ENCODE measurements around the gene RBM28.

Gene RBM28

GRCh38 chr7:128266883-128267594 is 76.7 kb downstream of the RBM28 start:
- Histone ChIP-seq H4K5ac (ENCODE audit: low read length) (no peak overlapping the region), H3K18ac (ENCODE audit: low read length) (peak overlapping the region; percentile 40), H3K4me2 (ENCODE audit: low read length) (peak overlapping the region; percentile 0), H3K79me1 (ENCODE audit: low read length) (no peaks in the 10 kb centered on the region), H4K8ac (ENCODE audit: low read depth, low read length) (no peak overlapping the region), H3K4me3 (ENCODE audit: low read length) (no peak overlapping the region), H3K36me3 (ENCODE audit: control insufficient read depth, insufficient read depth, low read length) (no peaks in the 10 kb centered on the region), H3K4ac (ENCODE audit: low read depth, low read length) (peak overlapping the region; percentile 25), H3K23ac (ENCODE audit: low read length) (no peak overlapping the region), H2BK5ac (ENCODE audit: low read length) (peak overlapping the region; percentile 12), H3K4me1 (ENCODE audit: control insufficient read depth, low read depth, low read length) (peaks cover 4% of the 10 kb centered on the region), H2BK15ac (replicated peaks; ENCODE audit: low read depth) (no peak overlapping the region), H3K27me3 (ENCODE audit: insufficient read depth, low read length, poor library complexity) (no peaks in the 10 kb centered on the region), H3K79me2 (ENCODE audit: control insufficient read depth, insufficient read depth, low read length) (no peaks in the 10 kb centered on the region), H2AK5ac (ENCODE audit: low read length) (no peak overlapping the region), H3K9ac (ENCODE audit: low read length) (peak overlapping the region; percentile 25), H2BK120ac (ENCODE audit: low read depth, low read length) (peak overlapping the region; percentile 40), H3K27ac (ENCODE audit: low read depth, low read length) (no peak overlapping the region), H3K56ac (ENCODE audit: low read length) (peak overlapping the region; percentile 72)
- peak; percentile 91 for DNase-seq
- no CpG with 5 or more reads among the region's 16 CpGs for WGBS (ENCODE audit: extremely low coverage, insufficient coverage, low lambda C conversion rate)

- H3K4me1 ChIP-seq (ENCODE audit: control insufficient read depth, low read depth, low read length): peaks cover 4% of the 10 kb centered on the region
- H3K4ac ChIP-seq (ENCODE audit: low read depth, low read length): no peak overlapping the region
- H3K18ac ChIP-seq (ENCODE audit: low read length): peak overlapping the region; percentile 40
- peak overlapping the region; percentile 40 for H2BK120ac ChIP-seq (ENCODE audit: low read depth, low read length)
- H3K27ac ChIP-seq (ENCODE audit: low read depth, low read length): no peak overlapping the region
- no peak overlapping the region for H3K4me3 ChIP-seq (ENCODE audit: low read length)
- DNase-seq: no peak
- H4K8ac ChIP-seq (ENCODE audit: low read depth, low read length): no peak overlapping the region
- H4K5ac ChIP-seq (ENCODE audit: low read length): no peak overlapping the region
- H2BK5ac ChIP-seq (ENCODE audit: low read length): peak overlapping the region; percentile 12
- H2BK15ac ChIP-seq (replicated peaks; ENCODE audit: low read depth): no peak overlapping the region
- H3K56ac ChIP-seq (ENCODE audit: low read length): peak overlapping the region; percentile 72
- H3K9ac ChIP-seq (ENCODE audit: low read length): peak overlapping the region; percentile 25
- no peak overlapping the region for H2AK5ac ChIP-seq (ENCODE audit: low read length)
- no peak overlapping the region for H3K4me2 ChIP-seq (ENCODE audit: low read length)
- no peaks in the 10 kb centered on the region for H3K36me3 ChIP-seq (ENCODE audit: control insufficient read depth, insufficient read depth, low read length)
- no peaks in the 10 kb centered on the region for H3K79me2 ChIP-seq (ENCODE audit: control insufficient read depth, insufficient read depth, low read length)
- no peak overlapping the region for H3K23ac ChIP-seq (ENCODE audit: low read length)
- no peaks in the 10 kb centered on the region for H3K27me3 ChIP-seq (ENCODE audit: insufficient read depth, low read length, poor library complexity)
- no peaks in the 10 kb centered on the region for H3K79me1 ChIP-seq (ENCODE audit: low read length)
- WGBS (ENCODE audit: extremely low coverage, insufficient coverage, low lambda C conversion rate): no CpG with 5 or more reads among the region's 1 CpG
Observed at GRCh38 chr7:128266529-128266882, 77.2 kb downstream of the RBM28 start.

DNA sequence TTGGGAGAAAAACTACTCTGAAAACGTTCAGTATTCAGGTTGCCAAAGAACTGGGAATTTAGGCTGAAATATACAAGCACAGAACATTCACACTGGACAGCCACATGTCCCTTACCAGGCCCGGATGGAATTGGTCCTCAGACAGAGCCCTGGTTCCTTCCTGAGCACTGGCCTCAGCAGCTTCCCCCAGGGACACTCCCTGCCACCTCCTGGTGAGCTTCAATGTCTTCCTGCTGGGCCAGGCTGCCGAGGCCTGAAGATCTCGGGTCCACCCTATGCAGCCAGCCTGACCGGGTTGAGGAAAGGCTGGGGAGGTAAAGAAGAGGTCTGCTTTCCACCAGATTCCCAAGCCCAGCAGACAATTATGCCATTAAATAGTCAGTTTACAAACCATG is 77.8 kb downstream of the RBM28 start:
- no peak for DNase-seq
- Histone ChIP-seq H3K4me2 (ENCODE audit: low read length) (no peak overlapping the region), H3K27me3 (ENCODE audit: insufficient read depth, low read length, poor library complexity) (no peaks in the 10 kb centered on the region), H3K18ac (ENCODE audit: low read length) (no peak overlapping the region), H3K4me1 (ENCODE audit: control insufficient read depth, low read depth, low read length) (peaks cover 4% of the 10 kb centered on the region), H3K79me2 (ENCODE audit: control insufficient read depth, insufficient read depth, low read length) (no peaks in the 10 kb centered on the region), H2BK15ac (replicated peaks; ENCODE audit: low read depth) (no peak overlapping the region), H3K4me3 (ENCODE audit: low read length) (no peak overlapping the region), H3K9ac (ENCODE audit: low read length) (no peak overlapping the region), H4K5ac (ENCODE audit: low read length) (no peak overlapping the region), H3K23ac (ENCODE audit: low read length) (no peak overlapping the region), H2AK5ac (ENCODE audit: low read length) (no peak overlapping the region), H3K79me1 (ENCODE audit: low read length) (no peaks in the 10 kb centered on the region), H3K27ac (ENCODE audit: low read depth, low read length) (no peak overlapping the region), H4K8ac (ENCODE audit: low read depth, low read length) (no peak overlapping the region), H3K36me3 (ENCODE audit: control insufficient read depth, insufficient read depth, low read length) (no peaks in the 10 kb centered on the region), H2BK120ac (ENCODE audit: low read depth, low read length) (no peak overlapping the region), H3K4ac (ENCODE audit: low read depth, low read length) (no peak overlapping the region), H2BK5ac (ENCODE audit: low read length) (no peak overlapping the region), H3K56ac (ENCODE audit: low read length) (no peak overlapping the region)
- no CpG with 5 or more reads among the region's 5 CpGs for WGBS (ENCODE audit: extremely low coverage, insufficient coverage, low lambda C conversion rate)

DNA sequence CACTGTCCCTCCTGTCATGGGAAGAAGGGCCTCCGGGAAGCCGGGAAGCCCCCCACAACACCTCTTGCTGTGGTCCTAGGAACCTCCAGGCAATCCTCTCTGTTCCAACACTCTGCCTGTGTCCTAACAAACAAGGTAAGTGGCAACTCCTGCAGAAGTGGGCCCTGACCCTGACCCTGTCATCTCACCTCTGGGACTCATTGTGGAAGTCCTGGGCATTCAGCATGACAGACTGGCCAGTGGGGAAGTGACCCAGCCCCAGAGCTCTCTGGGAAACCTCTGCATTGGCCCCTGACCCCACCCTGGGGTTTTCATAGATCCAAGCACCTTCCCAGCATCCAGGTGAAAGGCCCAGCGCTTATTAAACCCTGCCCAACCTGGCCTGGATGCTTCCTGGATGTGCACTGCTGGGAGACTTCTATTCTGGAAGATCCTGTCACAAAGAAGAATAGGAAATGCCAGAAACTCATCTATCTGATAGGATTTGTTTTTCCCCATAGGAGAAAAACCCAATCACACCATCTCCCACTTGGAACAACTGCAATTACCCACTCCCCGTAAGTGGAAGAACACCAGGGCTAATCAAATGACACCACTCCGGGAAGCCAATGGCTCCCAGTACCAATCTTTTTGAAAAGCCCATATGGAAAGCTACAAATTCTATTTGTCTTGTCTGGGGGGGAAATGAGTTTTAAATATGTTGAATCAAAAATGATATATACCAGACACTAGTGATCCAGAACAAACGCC is 78.4 kb downstream of the RBM28 start:
- no peak overlapping the region for H2BK5ac ChIP-seq (ENCODE audit: low read length)
- no peak for DNase-seq
- H2BK120ac ChIP-seq (ENCODE audit: low read depth, low read length): no peak overlapping the region
- no peak overlapping the region for H3K4me2 ChIP-seq (ENCODE audit: low read length)
- H2AK5ac ChIP-seq (ENCODE audit: low read length): no peak overlapping the region
- no peak overlapping the region for H4K8ac ChIP-seq (ENCODE audit: low read depth, low read length)
- H3K23ac ChIP-seq (ENCODE audit: low read length): no peak overlapping the region
- H3K9ac ChIP-seq (ENCODE audit: low read length): no peak overlapping the region
- H3K56ac ChIP-seq (ENCODE audit: low read length): no peak overlapping the region
- H3K27me3 ChIP-seq (ENCODE audit: insufficient read depth, low read length, poor library complexity): no peaks in the 10 kb centered on the region
- H3K4me1 ChIP-seq (ENCODE audit: control insufficient read depth, low read depth, low read length): peaks cover 4% of the 10 kb centered on the region
- no peak overlapping the region for H3K4me3 ChIP-seq (ENCODE audit: low read length)
- H3K79me2 ChIP-seq (ENCODE audit: control insufficient read depth, insufficient read depth, low read length): no peaks in the 10 kb centered on the region
- H3K36me3 ChIP-seq (ENCODE audit: control insufficient read depth, insufficient read depth, low read length): no peaks in the 10 kb centered on the region
- no peak overlapping the region for H3K4ac ChIP-seq (ENCODE audit: low read depth, low read length)
- H3K18ac ChIP-seq (ENCODE audit: low read length): no peak overlapping the region
- H4K5ac ChIP-seq (ENCODE audit: low read length): no peak overlapping the region
- no peak overlapping the region for H3K27ac ChIP-seq (ENCODE audit: low read depth, low read length)
- no peak overlapping the region for H2BK15ac ChIP-seq (replicated peaks; ENCODE audit: low read depth)
- no CpG with 5 or more reads among the region's 6 CpGs for WGBS (ENCODE audit: extremely low coverage, insufficient coverage, low lambda C conversion rate)
- no peaks in the 10 kb centered on the region for H3K79me1 ChIP-seq (ENCODE audit: low read length)

- no peak overlapping the region for H3K9ac ChIP-seq (ENCODE audit: low read length)
- H2BK120ac ChIP-seq (ENCODE audit: low read depth, low read length): no peak overlapping the region
- H3K4me3 ChIP-seq (ENCODE audit: low read length): no peak overlapping the region
- H3K56ac ChIP-seq (ENCODE audit: low read length): no peak overlapping the region
- no peaks in the 10 kb centered on the region for H3K36me3 ChIP-seq (ENCODE audit: control insufficient read depth, insufficient read depth, low read length)
- no peaks in the 10 kb centered on the region for H3K79me1 ChIP-seq (ENCODE audit: low read length)
- no peak overlapping the region for H3K4ac ChIP-seq (ENCODE audit: low read depth, low read length)
- H3K23ac ChIP-seq (ENCODE audit: low read length): no peak overlapping the region
- H4K5ac ChIP-seq (ENCODE audit: low read length): no peak overlapping the region
- H2AK5ac ChIP-seq (ENCODE audit: low read length): no peak overlapping the region
- no peak overlapping the region for H3K4me2 ChIP-seq (ENCODE audit: low read length)
- peaks cover 6% of the 10 kb centered on the region for H3K4me1 ChIP-seq (ENCODE audit: control insufficient read depth, low read depth, low read length)
- no peak overlapping the region for H3K18ac ChIP-seq (ENCODE audit: low read length)
- H2BK15ac ChIP-seq (replicated peaks; ENCODE audit: low read depth): no peak overlapping the region
- no peak overlapping the region for H4K8ac ChIP-seq (ENCODE audit: low read depth, low read length)
- H3K27me3 ChIP-seq (ENCODE audit: insufficient read depth, low read length, poor library complexity): no peaks in the 10 kb centered on the region
- H3K27ac ChIP-seq (ENCODE audit: low read depth, low read length): no peak overlapping the region
- no peaks in the 10 kb centered on the region for H3K79me2 ChIP-seq (ENCODE audit: control insufficient read depth, insufficient read depth, low read length)
- WGBS (ENCODE audit: extremely low coverage, insufficient coverage, low lambda C conversion rate): no CpG with 5 or more reads among the region's 2 CpGs
- H2BK5ac ChIP-seq (ENCODE audit: low read length): no peak overlapping the region
- no peak for DNase-seq
Observed at GRCh38 chr7:128264477-128264876, 79.2 kb downstream of the RBM28 start.
